HL-60 (cell line): ENCODE measurements around the gene ASCC1.

Source experiments
- DNase-seq, 2 experiments: peaks; one replicate each; pipeline ENCODE4 v3.0.0-alpha.2; 2010 to 2020; ENCODE audit warnings: low read depth in 1 of 2, low spot score in 1 of 2
- H3K27ac ChIP-seq: fragments of 250-450 bp; sonication (Bioruptor Pico); replicated peaks from 2 replicates; pipeline ENCODE4 v1.5.1; 2020; ENCODE audit warnings: mild to moderate bottlenecking, moderate library complexity
- H3K27me3 ChIP-seq: fragments of 250-450 bp; sonication (Bioruptor Pico); 2 replicates; pipeline ENCODE4 v1.5.1; 2021; ENCODE audit warnings: mild to moderate bottlenecking, moderate library complexity; ENCODE audit not compliant: insufficient read depth, poor library complexity, severe bottlenecking
- H3K4me3 ChIP-seq: replicated peaks from 2 replicates; pipeline ENCODE4 v1.5.1; 2011; ENCODE audit warnings: mild to moderate bottlenecking, control low read depth, low read length; ENCODE audit not compliant: insufficient read depth
- GABPA ChIP-seq: IDR thresholded peaks from 2 replicates; pipeline ENCODE4 v1.6.1; 2012; ENCODE audit warnings: low read depth
- POLR2AphosphoS5 ChIP-seq: IDR thresholded peaks from 2 replicates; pipeline ENCODE4 v1.6.1; 2012; ENCODE audit warnings: low read depth
- SPI1 ChIP-seq: IDR thresholded peaks from 2 replicates; pipeline ENCODE4 v1.6.1; 2012; ENCODE audit warnings: low read depth, mild to moderate bottlenecking, borderline replicate concordance
- TF ChIP-seq, protein P1 (sequence below): IDR thresholded peaks from 2 replicates; pipeline ENCODE4 v1.6.1; 2012; ENCODE audit warnings: low read depth; ENCODE audit not compliant: insufficient replicate concordance
- TF ChIP-seq, protein P2 (sequence below): IDR thresholded peaks from one replicate; pipeline ENCODE4 v1.5.1; 2011; ENCODE audit warnings: low read length, control low read depth, inconsistent platforms; ENCODE audit not compliant: insufficient read depth

ASCC1 gene

DNA sequence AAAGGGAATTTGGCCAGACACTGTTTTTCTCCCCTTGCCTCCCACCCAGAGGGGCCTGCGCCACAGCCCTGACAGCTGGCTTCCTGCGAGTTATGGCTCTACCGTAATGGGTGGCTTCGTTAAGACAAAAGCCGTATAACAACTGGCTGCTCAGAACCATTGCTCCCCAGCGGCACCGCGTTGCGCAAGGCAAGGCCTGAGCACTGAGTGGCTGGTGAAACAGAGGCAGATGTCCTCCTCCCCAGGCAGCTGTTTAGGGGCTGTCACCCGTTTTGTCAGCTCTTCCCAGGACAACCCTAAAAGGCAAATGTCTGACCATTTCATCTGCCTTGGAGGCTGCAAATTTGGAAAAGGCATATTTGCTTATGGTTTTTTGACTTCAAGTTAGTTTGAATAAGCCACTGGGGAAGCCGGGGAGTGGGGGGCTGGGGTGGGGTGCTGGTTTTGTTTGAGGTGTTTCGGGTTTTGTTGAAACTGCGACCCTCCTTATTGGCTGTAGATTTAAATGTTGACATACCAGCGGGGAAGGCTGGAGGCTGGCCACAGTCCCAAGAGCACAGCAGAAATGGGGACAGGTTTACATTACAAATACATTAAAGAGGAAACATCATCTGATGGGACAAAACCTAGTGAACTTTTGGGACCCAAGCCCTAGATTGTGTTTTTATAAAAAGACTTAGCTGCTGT is 127.0 kb downstream of the ASCC1 start:
- H3K27me3 ChIP-seq = peaks cover 13% of the 10 kb centered on the region
- H3K27ac ChIP-seq = no peak overlapping the region

DNA sequence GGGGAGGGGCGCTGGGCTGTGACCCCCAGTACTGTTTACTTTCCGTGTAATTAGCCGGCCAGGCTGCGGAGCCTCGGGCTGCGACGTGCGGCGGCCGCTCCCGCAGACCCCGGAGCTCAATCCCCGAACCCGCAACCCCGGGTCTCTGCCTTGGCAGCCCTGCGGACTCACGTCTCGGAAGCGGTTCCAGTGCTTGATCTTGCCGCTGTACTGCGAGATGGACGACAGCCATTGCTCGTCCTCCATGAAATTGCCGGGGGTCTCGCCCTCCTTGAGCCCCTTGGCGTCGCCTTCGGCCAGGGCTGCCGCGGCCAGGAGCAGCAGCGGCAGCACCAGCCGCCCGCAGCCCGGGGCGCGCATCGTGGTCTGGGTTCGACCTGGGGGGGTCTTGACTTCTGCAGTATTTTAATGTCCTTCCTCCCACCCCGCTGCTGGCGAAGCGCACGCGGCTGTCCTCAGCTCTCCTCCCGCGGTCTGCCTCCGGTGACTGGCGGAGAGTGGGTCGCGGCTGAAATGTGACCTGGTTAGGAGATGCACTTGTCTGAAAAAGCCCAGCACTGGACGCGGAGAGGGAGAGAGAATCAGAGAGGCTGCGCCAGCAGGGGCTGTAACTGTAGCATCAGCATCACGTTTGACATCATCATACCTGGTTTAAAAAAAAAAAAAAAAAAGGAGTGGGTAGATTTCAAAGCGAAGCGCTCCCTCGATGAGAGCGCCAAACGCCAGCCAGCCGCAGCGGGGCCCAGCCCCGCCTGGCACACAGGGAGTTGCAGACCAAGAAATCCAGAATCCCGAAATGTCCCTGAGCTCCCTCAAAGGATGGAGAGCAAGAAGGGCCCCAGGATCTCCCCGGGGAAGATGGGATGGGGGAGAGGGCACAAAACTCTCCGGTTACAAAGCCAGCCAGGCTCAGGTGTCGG is 127.8 kb downstream of the ASCC1 start, which contains the start of gene SPOCK2:
SPOCK2 (minus strand) TSS at position 583 of the 920 bp plus-strand sequence; CDS start at position 360, 223 bp downstream.
- Histone ChIP-seq H3K27me3 (peaks cover 13% of the 10 kb centered on the region), H3K27ac (no peak within 1 kb of the TSS), H3K4me3 (peak within 1 kb of the TSS; percentile 28)
- TF ChIP-seq SPI1 (no peak), GABPA (no peak), POLR2AphosphoS5 (no peak)
- TF ChIP-seq, protein P1, sequence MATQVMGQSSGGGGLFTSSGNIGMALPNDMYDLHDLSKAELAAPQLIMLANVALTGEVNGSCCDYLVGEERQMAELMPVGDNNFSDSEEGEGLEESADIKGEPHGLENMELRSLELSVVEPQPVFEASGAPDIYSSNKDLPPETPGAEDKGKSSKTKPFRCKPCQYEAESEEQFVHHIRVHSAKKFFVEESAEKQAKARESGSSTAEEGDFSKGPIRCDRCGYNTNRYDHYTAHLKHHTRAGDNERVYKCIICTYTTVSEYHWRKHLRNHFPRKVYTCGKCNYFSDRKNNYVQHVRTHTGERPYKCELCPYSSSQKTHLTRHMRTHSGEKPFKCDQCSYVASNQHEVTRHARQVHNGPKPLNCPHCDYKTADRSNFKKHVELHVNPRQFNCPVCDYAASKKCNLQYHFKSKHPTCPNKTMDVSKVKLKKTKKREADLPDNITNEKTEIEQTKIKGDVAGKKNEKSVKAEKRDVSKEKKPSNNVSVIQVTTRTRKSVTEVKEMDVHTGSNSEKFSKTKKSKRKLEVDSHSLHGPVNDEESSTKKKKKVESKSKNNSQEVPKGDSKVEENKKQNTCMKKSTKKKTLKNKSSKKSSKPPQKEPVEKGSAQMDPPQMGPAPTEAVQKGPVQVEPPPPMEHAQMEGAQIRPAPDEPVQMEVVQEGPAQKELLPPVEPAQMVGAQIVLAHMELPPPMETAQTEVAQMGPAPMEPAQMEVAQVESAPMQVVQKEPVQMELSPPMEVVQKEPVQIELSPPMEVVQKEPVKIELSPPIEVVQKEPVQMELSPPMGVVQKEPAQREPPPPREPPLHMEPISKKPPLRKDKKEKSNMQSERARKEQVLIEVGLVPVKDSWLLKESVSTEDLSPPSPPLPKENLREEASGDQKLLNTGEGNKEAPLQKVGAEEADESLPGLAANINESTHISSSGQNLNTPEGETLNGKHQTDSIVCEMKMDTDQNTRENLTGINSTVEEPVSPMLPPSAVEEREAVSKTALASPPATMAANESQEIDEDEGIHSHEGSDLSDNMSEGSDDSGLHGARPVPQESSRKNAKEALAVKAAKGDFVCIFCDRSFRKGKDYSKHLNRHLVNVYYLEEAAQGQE = no peak
- TF ChIP-seq, protein P2, sequence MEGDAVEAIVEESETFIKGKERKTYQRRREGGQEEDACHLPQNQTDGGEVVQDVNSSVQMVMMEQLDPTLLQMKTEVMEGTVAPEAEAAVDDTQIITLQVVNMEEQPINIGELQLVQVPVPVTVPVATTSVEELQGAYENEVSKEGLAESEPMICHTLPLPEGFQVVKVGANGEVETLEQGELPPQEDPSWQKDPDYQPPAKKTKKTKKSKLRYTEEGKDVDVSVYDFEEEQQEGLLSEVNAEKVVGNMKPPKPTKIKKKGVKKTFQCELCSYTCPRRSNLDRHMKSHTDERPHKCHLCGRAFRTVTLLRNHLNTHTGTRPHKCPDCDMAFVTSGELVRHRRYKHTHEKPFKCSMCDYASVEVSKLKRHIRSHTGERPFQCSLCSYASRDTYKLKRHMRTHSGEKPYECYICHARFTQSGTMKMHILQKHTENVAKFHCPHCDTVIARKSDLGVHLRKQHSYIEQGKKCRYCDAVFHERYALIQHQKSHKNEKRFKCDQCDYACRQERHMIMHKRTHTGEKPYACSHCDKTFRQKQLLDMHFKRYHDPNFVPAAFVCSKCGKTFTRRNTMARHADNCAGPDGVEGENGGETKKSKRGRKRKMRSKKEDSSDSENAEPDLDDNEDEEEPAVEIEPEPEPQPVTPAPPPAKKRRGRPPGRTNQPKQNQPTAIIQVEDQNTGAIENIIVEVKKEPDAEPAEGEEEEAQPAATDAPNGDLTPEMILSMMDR = no peak
- no peak for DNase-seq

More for the DNA sequence above, 127.0 kb downstream of the ASCC1 start:
- peak; percentile 41 to 76 for DNase-seq
- H3K4me3 ChIP-seq = no peak overlapping the region
- no peak for TF ChIP-seq GABPA
- TF ChIP-seq, protein P1 = no peak
- no peak for TF ChIP-seq POLR2AphosphoS5
- TF ChIP-seq, protein P2 = no peak
- no peak for TF ChIP-seq SPI1

DNA sequence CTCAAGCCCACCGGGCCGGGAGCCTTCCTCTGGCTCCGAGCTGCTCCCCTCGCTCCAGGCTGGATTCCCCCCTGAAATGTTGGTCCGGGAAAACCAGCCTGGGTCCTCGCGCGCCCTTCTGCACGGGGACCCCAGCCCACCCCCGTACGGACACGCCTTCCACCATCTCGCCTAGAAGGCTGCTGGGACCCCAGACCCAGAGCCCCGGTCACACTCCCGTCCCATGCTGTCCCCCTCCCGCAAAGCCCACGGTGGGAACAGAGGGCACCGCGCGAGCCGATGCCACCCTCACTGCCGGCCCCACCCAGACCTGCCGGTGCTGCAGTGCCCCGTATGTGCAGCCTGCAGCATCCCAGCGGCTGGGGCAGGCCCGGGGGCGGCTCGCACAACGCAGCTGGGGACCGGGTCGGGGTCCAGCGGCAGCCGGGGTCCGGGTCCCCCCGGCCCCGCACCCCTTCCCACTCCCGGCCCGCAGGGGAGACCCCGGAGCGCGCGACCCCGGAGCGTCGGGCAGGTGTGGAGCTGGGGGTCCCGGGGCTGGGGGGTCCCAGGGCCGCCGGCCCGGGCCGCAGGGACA is 128.6 kb downstream of the ASCC1 start:
- TF ChIP-seq SPI1 (no peak), GABPA (no peak)
- TF ChIP-seq, protein P2 = no peak
- Histone ChIP-seq H3K27ac (no peak overlapping the region), H3K4me3 (peak overlapping the region; percentile 28), H3K27me3 (peaks cover 13% of the 10 kb centered on the region)
- DNase-seq = no peak
